ENCODE data around the gene PPFIA1. TPM values are rescaled to one million over a fixed set of nuclear protein-coding genes. Genes with fewer than 3 reads are reported as not detected.

Gene PPFIA1
- polyA plus RNA-seq, 4 donors = 17.8 to 27.3 (median 23.6) TPM

- DNase-seq (no peak), FAIRE-seq (no peak)
- H3K4me1 ChIP-seq (ENCODE audit: control insufficient read depth in 3 of 3, insufficient read depth in 2 of 3, low read depth in 1 of 3, low read length in 2 of 3) = no peaks in the 10 kb centered on the region
- peaks cover 18 to 43% (median 25%) of the 10 kb centered on the region in 3 donors for H3K36me3 ChIP-seq (ENCODE audit: control insufficient read depth in 3 of 3, insufficient read depth in 2 of 3, low read depth in 1 of 3, low read length in 3 of 3)
- WGBS, 3 donors = 66 to 78% (median 68%) methylated on average over 3 of the region's 3 CpGs
- no peaks in the 10 kb centered on the region for H3K27me3 ChIP-seq (ENCODE audit: control insufficient read depth in 3 of 3, insufficient read depth in 3 of 3, low read length in 3 of 3)
- no peak overlapping the region for H3K27ac ChIP-seq (ENCODE audit: low read depth in 1 of 3, low read length in 2 of 3)
- H3K4me3 ChIP-seq (ENCODE audit: low read depth in 1 of 3, low read length in 3 of 3) = no peak overlapping the region
- no peaks in the 10 kb centered on the region for H3K9me3 ChIP-seq (ENCODE audit: control insufficient read depth in 2 of 2, insufficient read depth in 1 of 2, low read depth in 1 of 2, low read length in 1 of 2)
These were observed 81.2 kb downstream of the PPFIA1 start for GRCh38 chr11:70351646-70352045.

GRCh38 chr11:70352100-70352499 is 81.6 kb downstream of the PPFIA1 start:
- DNase-seq (no peak), FAIRE-seq (no peak)
- Histone ChIP-seq H3K9me3 (ENCODE audit: control insufficient read depth in 2 of 2, insufficient read depth in 1 of 2, low read depth in 1 of 2, low read length in 1 of 2) (no peaks in the 10 kb centered on the region), H3K27me3 (ENCODE audit: control insufficient read depth in 3 of 3, insufficient read depth in 3 of 3, low read length in 3 of 3) (no peaks in the 10 kb centered on the region), H3K4me1 (ENCODE audit: control insufficient read depth in 3 of 3, insufficient read depth in 2 of 3, low read depth in 1 of 3, low read length in 2 of 3) (no peaks in the 10 kb centered on the region), H3K27ac (ENCODE audit: low read depth in 1 of 3, low read length in 2 of 3) (no peak overlapping the region), H3K36me3 (ENCODE audit: control insufficient read depth in 3 of 3, insufficient read depth in 2 of 3, low read depth in 1 of 3, low read length in 3 of 3) (peaks cover 18 to 47% (median 25%) of the 10 kb centered on the region in 3 donors), H3K4me3 (ENCODE audit: low read depth in 1 of 3, low read length in 3 of 3) (no peak overlapping the region)
- WGBS, 3 donors = 68 to 86% (median 83%) methylated on average over 1 of the region's 1 CpG

- 88 to 99% (median 97%) methylated on average over 19 of the region's 19 CpGs for WGBS, 3 donors
- Histone ChIP-seq H3K36me3 (ENCODE audit: control insufficient read depth in 3 of 3, insufficient read depth in 2 of 3, low read depth in 1 of 3, low read length in 3 of 3) (peaks cover 18 to 44% (median 25%) of the 10 kb centered on the region in 3 donors), H3K4me3 (ENCODE audit: low read depth in 1 of 3, low read length in 3 of 3) (no peak overlapping the region), H3K27me3 (ENCODE audit: control insufficient read depth in 3 of 3, insufficient read depth in 3 of 3, low read length in 3 of 3) (no peaks in the 10 kb centered on the region), H3K4me1 (ENCODE audit: control insufficient read depth in 3 of 3, insufficient read depth in 2 of 3, low read depth in 1 of 3, low read length in 2 of 3) (no peaks in the 10 kb centered on the region), H3K27ac (ENCODE audit: low read depth in 1 of 3, low read length in 2 of 3) (no peak overlapping the region), H3K9me3 (ENCODE audit: control insufficient read depth in 2 of 2, insufficient read depth in 1 of 2, low read depth in 1 of 2, low read length in 1 of 2) (no peaks in the 10 kb centered on the region)
- FAIRE-seq (no peak), DNase-seq (no peak)
These were observed 82.1 kb downstream of the PPFIA1 start for GRCh38 chr11:70352601-70353000.

GRCh38 chr11:70353329-70353728 is 82.8 kb downstream of the PPFIA1 start:
- Histone ChIP-seq H3K36me3 (ENCODE audit: control insufficient read depth in 3 of 3, insufficient read depth in 2 of 3, low read depth in 1 of 3, low read length in 3 of 3) (peaks cover 18 to 47% (median 25%) of the 10 kb centered on the region in 3 donors), H3K4me1 (ENCODE audit: control insufficient read depth in 3 of 3, insufficient read depth in 2 of 3, low read depth in 1 of 3, low read length in 2 of 3) (no peaks in the 10 kb centered on the region), H3K27ac (ENCODE audit: low read depth in 1 of 3, low read length in 2 of 3) (no peak overlapping the region), H3K4me3 (ENCODE audit: low read depth in 1 of 3, low read length in 3 of 3) (no peak overlapping the region), H3K9me3 (ENCODE audit: control insufficient read depth in 2 of 2, insufficient read depth in 1 of 2, low read depth in 1 of 2, low read length in 1 of 2) (no peaks in the 10 kb centered on the region), H3K27me3 (ENCODE audit: control insufficient read depth in 3 of 3, insufficient read depth in 3 of 3, low read length in 3 of 3) (no peaks in the 10 kb centered on the region)
- 88 to 93% (median 92%) methylated on average over 2 of the region's 2 CpGs for WGBS, 3 donors
- no peak for FAIRE-seq
- no peak for DNase-seq

- 89 to 94% (median 92%) methylated on average over 19 of the region's 19 CpGs for WGBS, 3 donors
These were observed 83.5 kb downstream of the PPFIA1 start for GRCh38 chr11:70353900-70354568.

GRCh38 chr11:70354629-70355028 is 84.1 kb downstream of the PPFIA1 start:
- Histone ChIP-seq H3K9me3 (ENCODE audit: control insufficient read depth in 2 of 2, insufficient read depth in 1 of 2, low read depth in 1 of 2, low read length in 1 of 2) (no peaks in the 10 kb centered on the region), H3K36me3 (ENCODE audit: control insufficient read depth in 3 of 3, insufficient read depth in 2 of 3, low read depth in 1 of 3, low read length in 3 of 3) (peaks cover 15 to 48% (median 23%) of the 10 kb centered on the region in 3 donors), H3K27ac (ENCODE audit: low read depth in 1 of 3, low read length in 2 of 3) (no peak overlapping the region), H3K27me3 (ENCODE audit: control insufficient read depth in 3 of 3, insufficient read depth in 3 of 3, low read length in 3 of 3) (no peaks in the 10 kb centered on the region), H3K4me3 (ENCODE audit: low read depth in 1 of 3, low read length in 3 of 3) (no peak overlapping the region), H3K4me1 (ENCODE audit: control insufficient read depth in 3 of 3, insufficient read depth in 2 of 3, low read depth in 1 of 3, low read length in 2 of 3) (no peaks in the 10 kb centered on the region)
- WGBS, 3 donors = 89 to 98% (median 95%) methylated on average over 2 of the region's 2 CpGs
- no peak for DNase-seq
- FAIRE-seq = no peak

More at GRCh38 chr11:70353900-70354568, 83.5 kb downstream of the PPFIA1 start:
- Histone ChIP-seq H3K4me1 (ENCODE audit: control insufficient read depth in 3 of 3, insufficient read depth in 2 of 3, low read depth in 1 of 3, low read length in 2 of 3) (no peaks in the 10 kb centered on the region), H3K27ac (ENCODE audit: low read depth in 1 of 3, low read length in 2 of 3) (no peak overlapping the region), H3K36me3 (ENCODE audit: control insufficient read depth in 3 of 3, insufficient read depth in 2 of 3, low read depth in 1 of 3, low read length in 3 of 3) (peaks cover 15 to 47% (median 21%) of the 10 kb centered on the region in 3 donors), H3K27me3 (ENCODE audit: control insufficient read depth in 3 of 3, insufficient read depth in 3 of 3, low read length in 3 of 3) (no peaks in the 10 kb centered on the region), H3K9me3 (ENCODE audit: control insufficient read depth in 2 of 2, insufficient read depth in 1 of 2, low read depth in 1 of 2, low read length in 1 of 2) (no peaks in the 10 kb centered on the region), H3K4me3 (ENCODE audit: low read depth in 1 of 3, low read length in 3 of 3) (no peak overlapping the region)
- DNase-seq (no peak), FAIRE-seq (no peak)

GRCh38 chr11:70358753-70359152 is 88.3 kb downstream of the PPFIA1 start:
- DNase-seq = no peak
- no peaks in the 10 kb centered on the region for H3K9me3 ChIP-seq (ENCODE audit: control insufficient read depth in 2 of 2, insufficient read depth in 1 of 2, low read depth in 1 of 2, low read length in 1 of 2)
- WGBS, 3 donors = 88 to 91% (median 89%) methylated on average over 11 of the region's 11 CpGs
- H3K36me3 ChIP-seq (ENCODE audit: control insufficient read depth in 3 of 3, insufficient read depth in 2 of 3, low read depth in 1 of 3, low read length in 3 of 3) = peaks cover 20 to 69% (median 37%) of the 10 kb centered on the region in 3 donors
- no peak overlapping the region for H3K4me3 ChIP-seq (ENCODE audit: low read depth in 1 of 3, low read length in 3 of 3)
- H3K27ac ChIP-seq (ENCODE audit: low read depth in 1 of 3, low read length in 2 of 3) = no peak overlapping the region
- no peaks in the 10 kb centered on the region for H3K4me1 ChIP-seq (ENCODE audit: control insufficient read depth in 3 of 3, insufficient read depth in 2 of 3, low read depth in 1 of 3, low read length in 2 of 3)
- H3K27me3 ChIP-seq (ENCODE audit: control insufficient read depth in 3 of 3, insufficient read depth in 3 of 3, low read length in 3 of 3) = no peaks in the 10 kb centered on the region
- FAIRE-seq = no peak

- no peaks in the 10 kb centered on the region for H3K27me3 ChIP-seq (ENCODE audit: control insufficient read depth in 3 of 3, insufficient read depth in 3 of 3, low read length in 3 of 3)
- H3K4me3 ChIP-seq (ENCODE audit: low read depth in 1 of 3, low read length in 3 of 3) = no peak overlapping the region
- DNase-seq (no peak), FAIRE-seq (no peak)
- H3K27ac ChIP-seq (ENCODE audit: low read depth in 1 of 3, low read length in 2 of 3) = no peak overlapping the region
- H3K36me3 ChIP-seq (ENCODE audit: control insufficient read depth in 3 of 3, insufficient read depth in 2 of 3, low read depth in 1 of 3, low read length in 3 of 3) = peaks cover 16 to 68% (median 34%) of the 10 kb centered on the region in 3 donors
- 88 to 95% (median 95%) methylated on average over 8 of the region's 8 CpGs for WGBS, 3 donors
- H3K4me1 ChIP-seq (ENCODE audit: control insufficient read depth in 3 of 3, insufficient read depth in 2 of 3, low read depth in 1 of 3, low read length in 2 of 3) = no peaks in the 10 kb centered on the region
- H3K9me3 ChIP-seq (ENCODE audit: control insufficient read depth in 2 of 2, insufficient read depth in 1 of 2, low read depth in 1 of 2, low read length in 1 of 2) = no peaks in the 10 kb centered on the region
These were observed 89.1 kb downstream of the PPFIA1 start for GRCh38 chr11:70359451-70360205.
